K562 (cell line): Measurements from ENCODE around the gene SPEG. TPM values are rescaled to one million over a fixed set of nuclear protein-coding genes. Genes with fewer than 3 reads are reported as not detected.

Source experiments
- E2F8 ChIP-seq: fragments of 450-650 bp; IDR thresholded peaks from 2 replicates; pipeline ENCODE4 v1.7.1; 2018; ENCODE audit warnings: mild to moderate bottlenecking, low read depth; ENCODE audit not compliant: partially characterized antibody
- ESRRA ChIP-seq: fragments of 450-650 bp; IDR thresholded peaks from 2 replicates; pipeline ENCODE4 v1.6.1; 2014; ENCODE audit warnings: low read depth, mild to moderate bottlenecking, moderate library complexity, borderline replicate concordance
- ETV5 ChIP-seq: sonication (generic); formaldehyde crosslinking; IDR thresholded peaks from 2 replicates; pipeline ENCODE4 v1.4.0; 2020; ENCODE audit warnings: low read depth, mild to moderate bottlenecking, missing genetic modification reagents
- FOXM1 ChIP-seq, 2 experiments: fragments of 450-650 bp in 1 of 2; sonication (generic) in 1 of 2; formaldehyde crosslinking in 1 of 2; IDR thresholded peaks; 2 replicates each; pipeline versions ENCODE4 v1.6.1 to v1.9.0; 2017 to 2022; ENCODE audit warnings: low read depth in 2 of 2, mild to moderate bottlenecking in 2 of 2, missing genetic modification reagents in 1 of 2, moderate library complexity in 1 of 2
- GATAD2A ChIP-seq: fragments of 450-650 bp; IDR thresholded peaks from 2 replicates; pipeline ENCODE4 v1.6.1; 2017
- GMEB1 ChIP-seq: fragments of 250-450 bp; sonication (Bioruptor Pico); IDR thresholded peaks from 2 replicates; pipeline ENCODE4 v1.4.0; 2020; ENCODE audit warnings: mild to moderate bottlenecking
- MNT ChIP-seq, 2 experiments: fragments of 450-650 bp; conservative IDR thresholded peaks; 2 replicates each; pipeline ENCODE4 v1.6.1; 2017; ENCODE audit warnings: mild to moderate bottlenecking in 2 of 2, moderate library complexity in 2 of 2
- NBN ChIP-seq: fragments of 450-650 bp; IDR thresholded peaks from 2 replicates; pipeline ENCODE4 v1.6.1; 2016; ENCODE audit warnings: low read depth, mild to moderate bottlenecking
- NFXL1 ChIP-seq: fragments of 450-650 bp; formaldehyde crosslinking; IDR thresholded peaks from 2 replicates; pipeline ENCODE4 v1.4.0; 2021; ENCODE audit warnings: mild to moderate bottlenecking
- PHF8 ChIP-seq: fragments of 200-600 bp; sonication (generic); IDR thresholded peaks from 2 replicates; pipeline ENCODE4 v1.6.1; 2012; ENCODE audit warnings: mixed run types, mild to moderate bottlenecking, inconsistent platforms, low read length, moderate library complexity, borderline replicate concordance
- TFAP4 ChIP-seq: sonication (generic); formaldehyde crosslinking; IDR thresholded peaks from 2 replicates; pipeline ENCODE4 v1.8.0; 2022; ENCODE audit warnings: missing genetic modification reagents, mild to moderate bottlenecking, moderate library complexity, borderline replicate concordance
- THRAP3 ChIP-seq: fragments of 450-650 bp; IDR thresholded peaks from 2 replicates; pipeline ENCODE4 v1.6.1; 2016; ENCODE audit warnings: mild to moderate bottlenecking, inconsistent platforms, borderline replicate concordance
- TRIM24 ChIP-seq, 2 experiments: fragments of 450-650 bp; IDR thresholded peaks; 2 replicates each; pipeline ENCODE4 v1.6.1; 2016
- U2AF1 ChIP-seq: fragments of 200-400 bp; formaldehyde crosslinking; optimal IDR thresholded peaks from 2 replicates; pipeline ENCODE3; 2017; ENCODE audit warnings: mild to moderate bottlenecking, low read depth, low read length, moderate library complexity
- ZBTB49 ChIP-seq: sonication (generic); formaldehyde crosslinking; IDR thresholded peaks from 2 replicates; pipeline ENCODE4 v1.8.0; 2022; ENCODE audit warnings: missing genetic modification reagents, mild to moderate bottlenecking, borderline replicate concordance
- ZNF561 ChIP-seq: fragments of 450-650 bp; formaldehyde crosslinking; conservative IDR thresholded peaks from 2 replicates; pipeline ENCODE4 v1.4.0; 2020; ENCODE audit warnings: mild to moderate bottlenecking, moderate library complexity
- ZSCAN32 ChIP-seq: fragments of 450-650 bp; formaldehyde crosslinking; IDR thresholded peaks from 2 replicates; pipeline ENCODE4 v1.4.0; 2020; ENCODE audit warnings: mild to moderate bottlenecking, moderate library complexity
- polyA plus RNA-seq, 8 experiments: library from polyadenylated mRNA; depleted of rRNA in 4 of 8; stranded (reverse) in 5 of 8; unstranded in 3 of 8; fragments of >200 nt; fragmentation: Nextera tagmentation in 2 of 8; fragmentation: Illumina TruSeq in 1 of 8; extraction: Ambion mirVana in 2 of 8; extraction: Trizol in 1 of 8; gene quantifications; 2 replicates each; pipeline versions ENCODE4 v1.2.1 to v1.2.3, GENCODE V29; 2011 to 2014; ENCODE audit warnings: inconsistent platforms in 1 of 8, missing spikeins in 1 of 8
- total RNA-seq, 7 experiments: library from RNA; depleted of rRNA in 6 of 7; stranded (reverse); fragments of >200 nt in 6 of 7; fragmentation: Illumina TruSeq in 2 of 7; extraction: Trizol in 2 of 7; gene quantifications; 2 replicates each; pipeline versions ENCODE4 v1.2.1 to v1.2.3, GENCODE V29; 2011 to 2021; ENCODE audit warnings: low replicate concordance in 1 of 7

SPEG gene
- total and polyA plus RNA-seq, 9 of the 15 experiments (the other 6 are each of a cell fraction or from before 2014, with no cell fraction given) = 0.49 to 8.7 (median 3.0) TPM

- peak; percentile 72 for TF ChIP-seq E2F8
- TF ChIP-seq NBN = 0 out of 2 replicates have a peak, but pooled peaks have one; percentile 70
- TF ChIP-seq FOXM1 (IDR thresholded peaks at IDR 0.05; ENCODE audit: low read depth) = peak; percentile 44; the same call in 1 of the 2 replicates
- 0 out of 2 replicates have a peak, but pooled peaks have one; percentile 73 for TF ChIP-seq FOXM1 (CRISPR knock-in tag; IDR thresholded peaks at IDR 0.05; ENCODE audit: low read depth)
- TF ChIP-seq ZBTB49 = no peak
- no peak for TF ChIP-seq THRAP3
- TF ChIP-seq TRIM24 (IDR thresholded peaks at IDR 0.05) = 0 out of 4 replicates have a peak, but pooled peaks of 1 of the 2 experiments have one; percentile 8
- peak; percentile 44 for TF ChIP-seq GMEB1 (CRISPR knock-in tag)
- peak; percentile 78 to 84 for TF ChIP-seq MNT (conservative IDR thresholded peaks at IDR 0.05)
- TF ChIP-seq ESRRA = 0 out of 2 replicates have a peak, but pooled peaks have one; percentile 13
- TF ChIP-seq NFXL1 = no peak
- TF ChIP-seq ZSCAN32 (CRISPR knock-in tag) = no peak
- TF ChIP-seq U2AF1 = no peak
- TF ChIP-seq PHF8 = peak; percentile 27; the same call in 1 of the 2 replicates
- no peak for TF ChIP-seq GATAD2A
- no peak for TF ChIP-seq ZNF561 (CRISPR knock-in tag)
- peak; percentile 86; the same call in 1 of the 2 replicates for TF ChIP-seq ETV5
- TF ChIP-seq TFAP4 (CRISPR knock-in tag) = peak; percentile 97
Measured at GRCh38 chr2:219543596-219544358, 109.1 kb downstream of the SPEG start, which contains the start of the genes CHPF and TMEM198 (continued).
